ENCODE data around the gene ITGA1.

DNA sequence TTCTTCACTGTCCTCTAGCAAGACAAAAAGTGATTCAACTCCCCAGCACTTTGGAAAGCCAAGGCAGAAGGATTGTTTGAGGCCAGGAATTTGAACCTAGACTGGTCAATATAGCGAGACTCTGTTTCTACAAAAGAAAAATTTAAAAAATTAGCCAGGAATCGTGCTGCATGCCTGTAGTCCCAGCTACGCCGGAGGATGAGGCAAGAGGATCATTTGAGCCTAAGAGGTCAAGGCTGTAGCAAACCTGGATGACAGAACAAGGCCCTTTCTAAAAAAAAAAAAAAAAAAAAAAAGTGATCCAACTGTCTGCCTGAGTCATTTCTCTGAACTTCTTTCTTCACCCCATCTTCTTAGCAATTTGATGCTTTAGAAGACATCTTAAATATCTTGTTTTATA is 213.8 kb downstream of the ITGA1 start:
- TF ChIP-seq, protein P1, sequence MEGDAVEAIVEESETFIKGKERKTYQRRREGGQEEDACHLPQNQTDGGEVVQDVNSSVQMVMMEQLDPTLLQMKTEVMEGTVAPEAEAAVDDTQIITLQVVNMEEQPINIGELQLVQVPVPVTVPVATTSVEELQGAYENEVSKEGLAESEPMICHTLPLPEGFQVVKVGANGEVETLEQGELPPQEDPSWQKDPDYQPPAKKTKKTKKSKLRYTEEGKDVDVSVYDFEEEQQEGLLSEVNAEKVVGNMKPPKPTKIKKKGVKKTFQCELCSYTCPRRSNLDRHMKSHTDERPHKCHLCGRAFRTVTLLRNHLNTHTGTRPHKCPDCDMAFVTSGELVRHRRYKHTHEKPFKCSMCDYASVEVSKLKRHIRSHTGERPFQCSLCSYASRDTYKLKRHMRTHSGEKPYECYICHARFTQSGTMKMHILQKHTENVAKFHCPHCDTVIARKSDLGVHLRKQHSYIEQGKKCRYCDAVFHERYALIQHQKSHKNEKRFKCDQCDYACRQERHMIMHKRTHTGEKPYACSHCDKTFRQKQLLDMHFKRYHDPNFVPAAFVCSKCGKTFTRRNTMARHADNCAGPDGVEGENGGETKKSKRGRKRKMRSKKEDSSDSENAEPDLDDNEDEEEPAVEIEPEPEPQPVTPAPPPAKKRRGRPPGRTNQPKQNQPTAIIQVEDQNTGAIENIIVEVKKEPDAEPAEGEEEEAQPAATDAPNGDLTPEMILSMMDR (conservative IDR thresholded peaks at IDR 0.05): no peak
- no peak for TF ChIP-seq EZH2 (IDR thresholded peaks at IDR 0.05; ENCODE audit: low read depth)
